GM23338 (cell line): ENCODE results near the gene AQP1. TPM values are rescaled to one million over a fixed set of nuclear protein-coding genes. Genes with fewer than 3 reads are reported as not detected.

Experiments used
- ATAC-seq: fragments of 200-7000 bp; cut with Tn5 transposase; 3 replicates; pipeline ENCODE4 v1.9.1; 2020
- DNase-seq: peaks from one replicate; pipeline ENCODE4 v3.0.0-alpha.2; 2015; ENCODE audit warnings: low spot score
- H2AFZ ChIP-seq: fragments of 200-600 bp; sonication (generic); 2 replicates; pipeline ENCODE4 v1.8.0; 2016; ENCODE audit warnings: antibody characterized with exemption, mild to moderate bottlenecking, moderate library complexity
- H3F3A ChIP-seq: fragments of 200-600 bp; sonication (generic); replicated peaks from 2 replicates; pipeline ENCODE4 v1.8.0; 2017; ENCODE audit warnings: antibody characterized with exemption, mixed run types, low read depth
- H3K27ac ChIP-seq: fragments of 200-600 bp; sonication (generic); 2 replicates; pipeline ENCODE4 v1.6.1; 2016; ENCODE audit warnings: low read depth
- H3K27me3 ChIP-seq: fragments of 200-600 bp; sonication (generic); 2 replicates; pipeline ENCODE4 v1.8.0; 2016; ENCODE audit warnings: mild to moderate bottlenecking, mixed run types, moderate library complexity; ENCODE audit not compliant: insufficient read depth
- H3K36me3 ChIP-seq: fragments of 200-600 bp; sonication (generic); 2 replicates; pipeline ENCODE4 v1.8.0; 2016; ENCODE audit warnings: mild to moderate bottlenecking; ENCODE audit not compliant: insufficient read depth
- H3K4me1 ChIP-seq: fragments of 200-600 bp; sonication (generic); 2 replicates; pipeline ENCODE4 v1.8.0; 2016; ENCODE audit warnings: mild to moderate bottlenecking, moderate library complexity; ENCODE audit not compliant: insufficient read depth
- H3K4me2 ChIP-seq: fragments of 200-600 bp; sonication (generic); 2 replicates; pipeline ENCODE4 v1.7.1; 2017; ENCODE audit warnings: mixed run types
- H3K4me3 ChIP-seq: fragments of 200-600 bp; sonication (generic); 2 replicates; pipeline ENCODE4 v1.6.1; 2016; ENCODE audit warnings: mixed run types
- H3K79me2 ChIP-seq: fragments of 200-600 bp; sonication (generic); replicated peaks from 2 replicates; pipeline ENCODE4 v1.8.0; 2017; ENCODE audit warnings: mild to moderate bottlenecking; ENCODE audit not compliant: insufficient read depth
- H3K9me2 ChIP-seq: fragments of 200-600 bp; sonication (generic); 2 replicates; pipeline ENCODE4 v1.8.0; 2017; ENCODE audit not compliant: insufficient read depth
- H4K20me1 ChIP-seq: fragments of 200-600 bp; sonication (generic); replicated peaks from 2 replicates; pipeline ENCODE4 v1.8.0; 2017; ENCODE audit warnings: mild to moderate bottlenecking; ENCODE audit not compliant: insufficient read depth
- H3K27ac Mint-ChIP-seq: 2 replicates; pipeline ENCODE4 v1.8.0; 2020; ENCODE audit warnings: inconsistent platforms, mild to moderate bottlenecking, moderate library complexity, mixed read lengths
- H3K27me3 Mint-ChIP-seq: 3 replicates; pipeline ENCODE4 v1.8.0; 2022; ENCODE audit warnings: low read depth, mild to moderate bottlenecking, moderate library complexity, mixed read lengths, inconsistent platforms; ENCODE audit not compliant: insufficient read depth, poor library complexity
- H3K36me3 Mint-ChIP-seq: 3 replicates; pipeline ENCODE4 v1.8.0; 2021; ENCODE audit warnings: low read depth, mild to moderate bottlenecking, inconsistent platforms, moderate library complexity, mixed read lengths
- H3K4me1 Mint-ChIP-seq: 3 replicates; pipeline ENCODE4 v1.8.0; 2020; ENCODE audit warnings: mild to moderate bottlenecking, inconsistent platforms, mixed read lengths
- H3K4me3 Mint-ChIP-seq: 3 replicates; pipeline ENCODE4 v1.8.0; 2021; ENCODE audit warnings: moderate library complexity, mild to moderate bottlenecking, inconsistent platforms, mixed read lengths
- H3K9me3 Mint-ChIP-seq: 3 replicates; pipeline ENCODE4 v1.8.0; 2020; ENCODE audit warnings: moderate library complexity, mild to moderate bottlenecking, inconsistent platforms, mixed read lengths
- CREB1 ChIP-seq: fragments of 250-450 bp; sonication (Bioruptor Pico); IDR thresholded peaks from 2 replicates; pipeline ENCODE4 v1.5.0; 2020; ENCODE audit warnings: low read depth, mild to moderate bottlenecking, moderate library complexity
- EZH2 ChIP-seq: fragments of 200-600 bp; sonication (generic); IDR thresholded peaks from one replicate; pipeline ENCODE4 v1.8.0; 2017; ENCODE audit warnings: antibody characterized with exemption, mild to moderate bottlenecking, low read depth; ENCODE audit not compliant: unreplicated experiment
- EZH2phosphoT487 ChIP-seq: fragments of 200-600 bp; sonication (generic); IDR thresholded peaks from one replicate; pipeline ENCODE4 v1.8.1; 2018; ENCODE audit warnings: antibody characterized with exemption; ENCODE audit not compliant: unreplicated experiment
- NANOG ChIP-seq: IDR thresholded peaks from 2 replicates; pipeline ENCODE4 v1.6.1; 2016; ENCODE audit warnings: antibody characterized with exemption, borderline replicate concordance
- STAT1 ChIP-seq: IDR thresholded peaks from one replicate; pipeline ENCODE4 v1.6.1; 2016; ENCODE audit warnings: antibody characterized with exemption; ENCODE audit not compliant: unreplicated experiment
- ZNF114 ChIP-seq: fragments of 250-450 bp; sonication (Bioruptor Pico); IDR thresholded peaks from 2 replicates; pipeline ENCODE4 v1.5.0; 2020; ENCODE audit warnings: mild to moderate bottlenecking, moderate library complexity
- ZNF331 ChIP-seq: fragments of 250-450 bp; sonication (Bioruptor Pico); IDR thresholded peaks from 2 replicates; pipeline ENCODE4 v1.5.0; 2020; ENCODE audit warnings: low read depth, mild to moderate bottlenecking, moderate library complexity
- ZNF462 ChIP-seq: fragments of 250-450 bp; sonication (Bioruptor Pico); IDR thresholded peaks from 2 replicates; pipeline ENCODE4 v1.5.0; 2020; ENCODE audit warnings: mild to moderate bottlenecking, moderate library complexity
- polyA plus RNA-seq: library from polyadenylated mRNA; unstranded; fragments of >200 nt; fragmentation: Nextera tagmentation; extraction: Ambion mirVana; gene quantifications from 2 replicates; pipeline ENCODE4 v1.2.1, GENCODE V29; 2016
- total RNA-seq: library from RNA; depleted of rRNA; stranded (reverse); fragments of >200 nt; shearing (Covaris generic); gene quantifications from 2 replicates; pipeline ENCODE4 v1.2.3, GENCODE V29; 2014
- TF ChIP-seq, protein P1 (sequence below): IDR thresholded peaks from one replicate; pipeline ENCODE4 v1.6.1; 2018; ENCODE audit warnings: antibody characterized with exemption; ENCODE audit not compliant: unreplicated experiment
- TF ChIP-seq, protein P2 (sequence below), 2 experiments: fragments of 200-600 bp in 1 of 2; sonication (generic) in 1 of 2; conservative IDR thresholded peaks; 2 replicates each; pipeline versions ENCODE4 v1.5.1 to v1.6.1; 2016 to 2017; ENCODE audit warnings: antibody characterized with exemption in 2 of 2, low read depth in 2 of 2, mild to moderate bottlenecking in 2 of 2, moderate library complexity in 1 of 2

The AQP1 gene
- total and polyA plus RNA-seq, 2 experiments from 2014 or later, result 0.28 TPM; not detected in 1

DNA sequence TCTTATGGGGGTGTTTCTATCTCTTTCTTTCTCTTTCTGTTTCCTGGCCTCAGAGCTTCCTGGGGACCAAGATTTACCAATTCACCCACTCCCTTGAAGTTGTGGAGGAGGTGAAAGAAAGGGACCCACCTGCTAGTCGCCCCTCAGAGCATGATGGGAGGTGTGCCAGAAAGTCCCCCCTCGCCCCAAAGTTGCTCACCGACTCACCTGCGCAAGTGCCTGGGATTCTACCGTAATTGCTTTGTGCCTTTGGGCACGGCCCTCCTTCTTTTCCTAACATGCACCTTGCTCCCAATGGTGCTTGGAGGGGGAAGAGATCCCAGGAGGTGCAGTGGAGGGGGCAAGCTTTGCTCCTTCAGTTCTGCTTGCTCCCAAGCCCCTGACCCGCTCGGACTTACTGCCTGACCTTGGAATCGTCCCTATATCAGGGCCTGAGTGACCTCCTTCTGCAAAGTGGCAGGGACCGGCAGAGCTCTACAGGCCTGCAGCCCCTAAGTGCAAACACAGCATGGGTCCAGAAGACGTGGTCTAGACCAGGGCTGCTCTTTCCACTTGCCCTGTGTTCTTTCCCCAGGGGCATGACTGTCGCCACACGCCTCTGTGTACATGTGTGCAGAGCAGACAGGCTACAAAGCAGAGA lies 12.2 kb downstream of the AQP1 start:
- no peaks in the 10 kb centered on the region for H3K4me1 ChIP-seq
- H3K27me3 Mint-ChIP-seq, result peaks cover 10% of the 10 kb centered on the region

More for the DNA sequence above, 12.2 kb downstream of the AQP1 start:
- H4K20me1 ChIP-seq, result no peaks in the 10 kb centered on the region
- TF ChIP-seq EZH2phosphoT487 (no peak), STAT1 (no peak), ZNF331 (CRISPR knock-in tag) (no peak), ZNF462 (CRISPR knock-in tag) (no peak), ZNF114 (CRISPR knock-in tag) (no peak), CREB1 (CRISPR knock-in tag) (no peak), NANOG (no peak), EZH2 (no peak)
- TF ChIP-seq, protein P1, sequence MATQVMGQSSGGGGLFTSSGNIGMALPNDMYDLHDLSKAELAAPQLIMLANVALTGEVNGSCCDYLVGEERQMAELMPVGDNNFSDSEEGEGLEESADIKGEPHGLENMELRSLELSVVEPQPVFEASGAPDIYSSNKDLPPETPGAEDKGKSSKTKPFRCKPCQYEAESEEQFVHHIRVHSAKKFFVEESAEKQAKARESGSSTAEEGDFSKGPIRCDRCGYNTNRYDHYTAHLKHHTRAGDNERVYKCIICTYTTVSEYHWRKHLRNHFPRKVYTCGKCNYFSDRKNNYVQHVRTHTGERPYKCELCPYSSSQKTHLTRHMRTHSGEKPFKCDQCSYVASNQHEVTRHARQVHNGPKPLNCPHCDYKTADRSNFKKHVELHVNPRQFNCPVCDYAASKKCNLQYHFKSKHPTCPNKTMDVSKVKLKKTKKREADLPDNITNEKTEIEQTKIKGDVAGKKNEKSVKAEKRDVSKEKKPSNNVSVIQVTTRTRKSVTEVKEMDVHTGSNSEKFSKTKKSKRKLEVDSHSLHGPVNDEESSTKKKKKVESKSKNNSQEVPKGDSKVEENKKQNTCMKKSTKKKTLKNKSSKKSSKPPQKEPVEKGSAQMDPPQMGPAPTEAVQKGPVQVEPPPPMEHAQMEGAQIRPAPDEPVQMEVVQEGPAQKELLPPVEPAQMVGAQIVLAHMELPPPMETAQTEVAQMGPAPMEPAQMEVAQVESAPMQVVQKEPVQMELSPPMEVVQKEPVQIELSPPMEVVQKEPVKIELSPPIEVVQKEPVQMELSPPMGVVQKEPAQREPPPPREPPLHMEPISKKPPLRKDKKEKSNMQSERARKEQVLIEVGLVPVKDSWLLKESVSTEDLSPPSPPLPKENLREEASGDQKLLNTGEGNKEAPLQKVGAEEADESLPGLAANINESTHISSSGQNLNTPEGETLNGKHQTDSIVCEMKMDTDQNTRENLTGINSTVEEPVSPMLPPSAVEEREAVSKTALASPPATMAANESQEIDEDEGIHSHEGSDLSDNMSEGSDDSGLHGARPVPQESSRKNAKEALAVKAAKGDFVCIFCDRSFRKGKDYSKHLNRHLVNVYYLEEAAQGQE, result no peak
- TF ChIP-seq, protein P2, sequence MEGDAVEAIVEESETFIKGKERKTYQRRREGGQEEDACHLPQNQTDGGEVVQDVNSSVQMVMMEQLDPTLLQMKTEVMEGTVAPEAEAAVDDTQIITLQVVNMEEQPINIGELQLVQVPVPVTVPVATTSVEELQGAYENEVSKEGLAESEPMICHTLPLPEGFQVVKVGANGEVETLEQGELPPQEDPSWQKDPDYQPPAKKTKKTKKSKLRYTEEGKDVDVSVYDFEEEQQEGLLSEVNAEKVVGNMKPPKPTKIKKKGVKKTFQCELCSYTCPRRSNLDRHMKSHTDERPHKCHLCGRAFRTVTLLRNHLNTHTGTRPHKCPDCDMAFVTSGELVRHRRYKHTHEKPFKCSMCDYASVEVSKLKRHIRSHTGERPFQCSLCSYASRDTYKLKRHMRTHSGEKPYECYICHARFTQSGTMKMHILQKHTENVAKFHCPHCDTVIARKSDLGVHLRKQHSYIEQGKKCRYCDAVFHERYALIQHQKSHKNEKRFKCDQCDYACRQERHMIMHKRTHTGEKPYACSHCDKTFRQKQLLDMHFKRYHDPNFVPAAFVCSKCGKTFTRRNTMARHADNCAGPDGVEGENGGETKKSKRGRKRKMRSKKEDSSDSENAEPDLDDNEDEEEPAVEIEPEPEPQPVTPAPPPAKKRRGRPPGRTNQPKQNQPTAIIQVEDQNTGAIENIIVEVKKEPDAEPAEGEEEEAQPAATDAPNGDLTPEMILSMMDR (conservative IDR thresholded peaks at IDR 0.05; ENCODE audit: low read depth in 2 of 2), result no peak
- no peak overlapping the region for H3K27ac Mint-ChIP-seq
- no peaks in the 10 kb centered on the region for H3K4me1 Mint-ChIP-seq
- H3K4me3 Mint-ChIP-seq, result no peak overlapping the region
- ATAC-seq, result no peak
- H2AFZ ChIP-seq, result no peak overlapping the region
- no peaks in the 10 kb centered on the region for H3K79me2 ChIP-seq
- H3K36me3 Mint-ChIP-seq, result no peaks in the 10 kb centered on the region
- H3K27ac ChIP-seq, result no peak overlapping the region
- H3K4me2 ChIP-seq, result no peak overlapping the region
- H3K9me3 Mint-ChIP-seq, result no peaks in the 10 kb centered on the region
- H3K27me3 ChIP-seq, result no peaks in the 10 kb centered on the region
- H3F3A ChIP-seq, result no peaks in the 10 kb centered on the region
- H3K36me3 ChIP-seq, result no peaks in the 10 kb centered on the region
- H3K9me2 ChIP-seq, result peaks cover 6% of the 10 kb centered on the region; the same call in 1 of the 2 replicates
- DNase-seq, result no peak
- no peak overlapping the region for H3K4me3 ChIP-seq
